ENCODE measurements around the gene ADGRV1.
A peak's percentile ranks its signal among the peaks of the same experiment; 100 is the strongest.

The ADGRV1 gene

DNA sequence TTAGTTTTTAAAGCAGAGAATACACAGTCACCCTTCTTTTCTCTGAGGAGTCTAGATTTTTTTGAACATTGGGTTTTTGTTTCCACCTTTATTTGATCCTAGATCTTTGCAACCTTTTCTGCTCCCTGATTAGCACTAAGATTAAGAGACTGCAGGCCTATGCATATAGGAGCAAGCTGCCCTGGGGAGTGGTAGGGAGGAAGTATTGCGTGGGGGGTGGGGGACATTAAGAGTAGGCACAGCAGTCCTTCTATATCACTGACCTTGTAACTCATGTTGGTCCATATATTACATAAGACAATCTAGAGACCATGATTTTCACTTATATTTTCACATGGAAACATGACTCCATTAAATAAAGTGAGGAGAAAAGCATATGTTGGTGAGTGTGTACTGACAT lies 149.1 kb downstream of the ADGRV1 start:
- no peaks in the 10 kb centered on the region for H3K27me3 ChIP-seq (ENCODE audit: control insufficient read depth, low read length)
- H3K36me3 ChIP-seq (ENCODE audit: control insufficient read depth, low read length), result no peaks in the 10 kb centered on the region
- no peaks in the 10 kb centered on the region for H3K79me2 ChIP-seq (ENCODE audit: control insufficient read depth, low read length)
- no peak overlapping the region for H3K27ac ChIP-seq (ENCODE audit: low read depth, low read length)
- no peaks in the 10 kb centered on the region for H3K9me2 ChIP-seq (replicated peaks; ENCODE audit: control insufficient read depth, low read length)
- H3K4me3 ChIP-seq (ENCODE audit: low read length), result no peak overlapping the region
- no peaks in the 10 kb centered on the region for H3K4me1 ChIP-seq (ENCODE audit: control insufficient read depth, low read length)
- H3F3A ChIP-seq (ENCODE audit: control insufficient read depth, insufficient read depth), result no peaks in the 10 kb centered on the region
- no peaks in the 10 kb centered on the region for H4K20me1 ChIP-seq (ENCODE audit: control insufficient read depth, insufficient read depth, low read depth, low read length)
- no peaks in the 10 kb centered on the region for H3K9me3 ChIP-seq (ENCODE audit: control insufficient read depth, insufficient read depth, low read length)
- no peak overlapping the region for H3K4me2 ChIP-seq (ENCODE audit: low read length)
- TF ChIP-seq EZH2phosphoT487 (IDR thresholded peaks at IDR 0.05; ENCODE audit: borderline replicate concordance, low read length), result no peak
- TF ChIP-seq, protein P1, sequence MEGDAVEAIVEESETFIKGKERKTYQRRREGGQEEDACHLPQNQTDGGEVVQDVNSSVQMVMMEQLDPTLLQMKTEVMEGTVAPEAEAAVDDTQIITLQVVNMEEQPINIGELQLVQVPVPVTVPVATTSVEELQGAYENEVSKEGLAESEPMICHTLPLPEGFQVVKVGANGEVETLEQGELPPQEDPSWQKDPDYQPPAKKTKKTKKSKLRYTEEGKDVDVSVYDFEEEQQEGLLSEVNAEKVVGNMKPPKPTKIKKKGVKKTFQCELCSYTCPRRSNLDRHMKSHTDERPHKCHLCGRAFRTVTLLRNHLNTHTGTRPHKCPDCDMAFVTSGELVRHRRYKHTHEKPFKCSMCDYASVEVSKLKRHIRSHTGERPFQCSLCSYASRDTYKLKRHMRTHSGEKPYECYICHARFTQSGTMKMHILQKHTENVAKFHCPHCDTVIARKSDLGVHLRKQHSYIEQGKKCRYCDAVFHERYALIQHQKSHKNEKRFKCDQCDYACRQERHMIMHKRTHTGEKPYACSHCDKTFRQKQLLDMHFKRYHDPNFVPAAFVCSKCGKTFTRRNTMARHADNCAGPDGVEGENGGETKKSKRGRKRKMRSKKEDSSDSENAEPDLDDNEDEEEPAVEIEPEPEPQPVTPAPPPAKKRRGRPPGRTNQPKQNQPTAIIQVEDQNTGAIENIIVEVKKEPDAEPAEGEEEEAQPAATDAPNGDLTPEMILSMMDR (IDR thresholded peaks at IDR 0.05; ENCODE audit: low read depth, low read length, poor library complexity, severe bottlenecking), result no peak

DNA sequence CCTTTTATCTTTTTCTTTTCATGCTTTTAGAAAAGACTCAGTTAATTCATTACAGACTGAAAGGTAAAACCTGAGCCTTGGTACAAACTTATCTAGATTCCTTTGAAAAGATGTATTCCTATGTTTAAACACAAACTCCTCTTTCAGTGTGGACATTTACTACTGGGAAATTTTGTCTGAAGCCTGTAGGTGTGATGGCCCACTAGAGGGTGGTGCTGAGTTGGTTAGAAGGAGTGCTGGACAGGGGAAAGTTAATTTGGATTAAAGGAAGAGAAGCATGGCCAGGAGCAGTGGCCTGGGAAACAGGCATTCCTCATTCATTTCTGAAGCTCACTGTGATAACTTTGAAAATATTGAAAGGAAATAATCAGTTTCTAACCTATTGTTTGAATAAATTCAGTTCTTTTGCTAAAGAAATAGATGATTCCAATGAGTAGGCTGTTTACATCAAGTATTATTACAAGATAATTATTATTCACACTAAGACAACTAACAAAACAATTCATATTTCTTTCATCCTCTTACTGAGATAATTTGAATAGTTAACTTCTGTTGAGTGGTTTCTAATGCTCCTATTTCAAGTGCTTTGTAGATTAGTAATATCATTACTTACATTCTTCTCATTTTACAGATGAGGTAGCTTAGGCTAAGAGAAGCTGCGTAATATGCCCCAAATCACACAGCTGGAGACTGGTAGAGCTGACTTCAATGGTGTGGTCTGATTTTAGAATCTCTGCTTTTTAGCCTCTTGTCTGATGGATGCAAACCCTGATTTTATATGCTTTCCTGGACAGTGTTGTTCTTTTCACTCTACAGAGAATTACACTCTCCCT lies 150.9 kb downstream of the ADGRV1 start:
- Histone ChIP-seq H3K4me3 (ENCODE audit: low read length) (no peak overlapping the region), H4K20me1 (ENCODE audit: control insufficient read depth, insufficient read depth, low read depth, low read length) (no peaks in the 10 kb centered on the region), H3K27me3 (ENCODE audit: control insufficient read depth, low read length) (no peaks in the 10 kb centered on the region), H3K4me2 (ENCODE audit: low read length) (no peak overlapping the region), H3F3A (ENCODE audit: control insufficient read depth, insufficient read depth) (no peaks in the 10 kb centered on the region), H3K36me3 (ENCODE audit: control insufficient read depth, low read length) (no peaks in the 10 kb centered on the region), H3K9me2 (replicated peaks; ENCODE audit: control insufficient read depth, low read length) (no peaks in the 10 kb centered on the region), H3K79me2 (ENCODE audit: control insufficient read depth, low read length) (no peaks in the 10 kb centered on the region), H3K27ac (ENCODE audit: low read depth, low read length) (no peak overlapping the region), H3K4me1 (ENCODE audit: control insufficient read depth, low read length) (no peaks in the 10 kb centered on the region), H3K9me3 (ENCODE audit: control insufficient read depth, insufficient read depth, low read length) (no peaks in the 10 kb centered on the region)
- TF ChIP-seq, protein P1 (IDR thresholded peaks at IDR 0.05; ENCODE audit: low read depth, low read length, poor library complexity, severe bottlenecking), result peak; percentile 51
- TF ChIP-seq EZH2phosphoT487 (IDR thresholded peaks at IDR 0.05; ENCODE audit: borderline replicate concordance, low read length), result no peak

DNA sequence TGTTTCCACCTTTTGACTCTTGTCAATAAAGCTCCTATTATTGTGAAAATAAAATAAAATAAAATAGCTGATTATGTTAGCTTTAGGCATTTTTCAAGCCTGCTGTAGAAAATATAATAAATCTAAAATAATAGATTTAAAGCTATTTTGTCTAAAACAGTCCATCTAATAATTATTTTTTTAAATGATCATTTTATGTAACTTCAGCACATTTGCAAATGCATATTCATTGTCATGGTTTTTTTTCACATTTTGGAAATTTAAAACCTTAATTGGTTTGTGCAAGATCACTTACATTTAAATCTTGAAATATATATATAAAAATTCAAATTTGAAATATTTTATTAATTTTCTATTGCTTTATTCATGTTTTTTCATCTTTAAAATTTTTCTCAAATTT lies 159.8 kb downstream of the ADGRV1 start:
- Histone ChIP-seq H3K4me1 (ENCODE audit: control insufficient read depth, low read length) (no peaks in the 10 kb centered on the region), H3K4me2 (ENCODE audit: low read length) (no peak overlapping the region), H3K27ac (ENCODE audit: low read depth, low read length) (no peak overlapping the region), H3F3A (ENCODE audit: control insufficient read depth, insufficient read depth) (no peaks in the 10 kb centered on the region), H3K27me3 (ENCODE audit: control insufficient read depth, low read length) (no peaks in the 10 kb centered on the region; the same call in 1 of the 2 replicates), H3K79me2 (ENCODE audit: control insufficient read depth, low read length) (no peaks in the 10 kb centered on the region), H3K4me3 (ENCODE audit: low read length) (no peak overlapping the region), H3K9me2 (replicated peaks; ENCODE audit: control insufficient read depth, low read length) (no peaks in the 10 kb centered on the region), H4K20me1 (ENCODE audit: control insufficient read depth, insufficient read depth, low read depth, low read length) (no peaks in the 10 kb centered on the region), H3K36me3 (ENCODE audit: control insufficient read depth, low read length) (no peaks in the 10 kb centered on the region), H3K9me3 (ENCODE audit: control insufficient read depth, insufficient read depth, low read length) (no peaks in the 10 kb centered on the region)
- no peak for TF ChIP-seq EZH2phosphoT487 (IDR thresholded peaks at IDR 0.05; ENCODE audit: borderline replicate concordance, low read length)
- TF ChIP-seq, protein P1 (IDR thresholded peaks at IDR 0.05; ENCODE audit: low read depth, low read length, poor library complexity, severe bottlenecking), result no peak

All from DOHH2 (cell line).